Measurements from ENCODE around the gene CELSR2. TPM values are rescaled to one million over a fixed set of nuclear protein-coding genes. Genes with fewer than 3 reads are reported as not detected.

Gene CELSR2
- polyA plus RNA-seq, 3 donors: 0.03 to 0.97 (median 0.04) TPM

DNA sequence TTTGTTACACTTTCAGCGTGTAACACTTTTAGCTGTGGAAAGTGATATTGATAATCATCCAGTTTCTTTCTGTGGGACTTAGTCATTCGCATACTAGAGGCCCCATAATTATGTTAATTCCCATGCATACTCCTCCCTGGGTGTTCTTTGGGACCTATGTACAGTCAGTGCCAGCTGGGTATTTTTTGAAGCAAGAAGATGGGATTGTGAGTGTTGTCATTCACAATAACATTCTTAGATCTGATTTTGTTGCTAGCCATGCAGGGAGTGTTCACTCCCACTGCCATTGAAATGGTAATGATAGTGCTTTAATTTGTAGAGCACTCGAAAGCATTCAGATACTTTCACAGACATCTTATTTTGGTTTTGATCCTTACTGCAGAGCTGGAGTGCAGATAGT, 24.0 kb upstream of the CELSR2 start:
- no peak overlapping the region for H3K27ac Mint-ChIP-seq

DNA sequence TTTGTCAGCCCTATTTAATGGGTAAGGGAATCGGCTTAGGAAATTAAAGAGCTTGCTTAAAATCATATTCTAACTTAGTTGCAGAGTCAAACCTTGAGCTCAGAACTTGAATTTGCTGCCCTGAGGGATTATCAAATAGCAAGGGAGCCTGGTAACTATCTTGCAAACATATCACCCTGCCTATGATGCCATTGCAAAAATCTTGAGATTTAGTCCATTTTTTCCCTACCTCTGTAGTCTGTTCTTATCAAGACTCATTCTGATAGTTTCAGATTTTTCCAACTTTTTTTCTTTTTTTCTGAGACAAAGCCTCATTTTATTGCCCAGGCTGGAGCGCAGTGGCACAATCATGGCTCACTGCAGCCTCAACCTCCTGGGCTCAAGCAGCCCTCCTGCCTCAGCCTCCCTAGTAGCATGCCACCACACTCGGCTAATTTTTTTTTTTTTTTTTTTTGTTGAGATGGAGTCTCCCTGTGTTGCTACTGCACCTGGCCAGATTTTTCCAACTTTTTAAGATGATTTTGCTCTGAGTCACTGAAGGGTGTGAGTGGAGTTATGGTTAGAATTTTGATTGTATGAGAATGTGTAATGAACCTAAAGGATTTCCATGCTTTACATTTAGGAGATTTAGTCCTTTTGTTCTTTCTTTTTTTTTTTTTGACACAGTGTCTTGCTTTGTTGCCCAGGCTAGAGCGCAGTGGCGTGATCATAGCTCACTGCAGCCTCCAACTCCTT, 23.5 kb upstream of the CELSR2 start:
- Histone ChIP-seq H3K9me3 (replicated peaks in 1 of 2; ENCODE audit: control insufficient read depth in 1 of 2, insufficient read depth in 1 of 2, low read length in 2 of 2) (no peaks in the 10 kb centered on the region), H3K4me1 (ENCODE audit: control insufficient read depth in 1 of 2, insufficient read depth in 2 of 2, low read length in 2 of 2) (no peaks in the 10 kb centered on the region), H3K9ac (ENCODE audit: insufficient read depth, low read length, poor library complexity, severe bottlenecking) (no peak overlapping the region), H3K27me3 (ENCODE audit: control insufficient read depth in 2 of 2, insufficient read depth in 2 of 2, low read length in 2 of 2) (no peaks in the 10 kb centered on the region), H3K27ac (ENCODE audit: low read depth in 1 of 2, low read length in 2 of 2) (no peak overlapping the region), H4K20me1 (ENCODE audit: insufficient read depth, low read length) (peaks cover 74% of the 10 kb centered on the region), H3K4me2 (replicated peaks; ENCODE audit: extremely low read depth, low read length, poor library complexity, severe bottlenecking) (no peak overlapping the region), H3K4me3 (replicated peaks in 1 of 3; ENCODE audit: low read depth in 2 of 3, low read length in 3 of 3) (no peak overlapping the region), H2AFZ (ENCODE audit: insufficient read depth, low read depth, low read length, poor library complexity, severe bottlenecking) (no peak overlapping the region), H3K79me2 (ENCODE audit: insufficient read depth, low read length) (peaks cover 25% of the 10 kb centered on the region), H3K36me3 (replicated peaks in 1 of 2; ENCODE audit: control insufficient read depth in 1 of 2, insufficient read depth in 2 of 2, low read length in 2 of 2) (peaks cover 55 to 90% of the 10 kb centered on the region in 2 donors)
- no peaks in the 10 kb centered on the region for H3K4me1 Mint-ChIP-seq
- H3K36me3 Mint-ChIP-seq: peaks cover 64 to 78% of the 10 kb centered on the region in 2 donors
- H3K27ac Mint-ChIP-seq: no peak overlapping the region
- 100% methylated on average over 2 of the region's 5 CpGs for WGBS (ENCODE audit: insufficient coverage)
- H3K4me3 Mint-ChIP-seq: no peak overlapping the region
- TF ChIP-seq CTCF (IDR thresholded peaks at IDR 0.05): no peak
- intact Hi-C loops (cut with micrococcal nuclease): no loop called here
- DNase-seq: no peak
- peaks cover 0 to 1% (median 0%) of the 10 kb centered on the region in 3 donors for H3K27me3 Mint-ChIP-seq (ENCODE audit: low read depth in 3 of 3)
- H3K9me3 Mint-ChIP-seq: no peaks in the 10 kb centered on the region

More for the DNA sequence above, 24.0 kb upstream of the CELSR2 start:
- Mint-ChIP-seq H3K9me3 (no peaks in the 10 kb centered on the region), H3K4me1 (no peaks in the 10 kb centered on the region), H3K36me3 (peaks cover 64 to 75% of the 10 kb centered on the region in 2 donors), H3K4me3 (no peak overlapping the region), H3K27me3 (ENCODE audit: low read depth in 3 of 3) (peaks cover 0 to 1% (median 0%) of the 10 kb centered on the region in 3 donors)
- H2AFZ ChIP-seq (ENCODE audit: insufficient read depth, low read depth, low read length, poor library complexity, severe bottlenecking): no peak overlapping the region
- intact Hi-C loops (cut with micrococcal nuclease): no loop called here
- H3K27ac ChIP-seq (ENCODE audit: low read depth in 1 of 2, low read length in 2 of 2): no peak overlapping the region
- no peak overlapping the region for H3K4me2 ChIP-seq (replicated peaks; ENCODE audit: extremely low read depth, low read length, poor library complexity, severe bottlenecking)
- peaks cover 31% of the 10 kb centered on the region for H3K79me2 ChIP-seq (ENCODE audit: insufficient read depth, low read length)
- peaks cover 50 to 87% of the 10 kb centered on the region in 2 donors for H3K36me3 ChIP-seq (replicated peaks in 1 of 2; ENCODE audit: control insufficient read depth in 1 of 2, insufficient read depth in 2 of 2, low read length in 2 of 2)
- no peaks in the 10 kb centered on the region for H3K9me3 ChIP-seq (replicated peaks in 1 of 2; ENCODE audit: control insufficient read depth in 1 of 2, insufficient read depth in 1 of 2, low read length in 2 of 2)
- H3K4me3 ChIP-seq (replicated peaks in 1 of 3; ENCODE audit: low read depth in 2 of 3, low read length in 3 of 3): no peak overlapping the region
- WGBS (ENCODE audit: insufficient coverage): no CpG with 5 or more reads among the region's 3 CpGs
- no peaks in the 10 kb centered on the region for H3K4me1 ChIP-seq (ENCODE audit: control insufficient read depth in 1 of 2, insufficient read depth in 2 of 2, low read length in 2 of 2)
- DNase-seq: no peak
- H3K27me3 ChIP-seq (ENCODE audit: control insufficient read depth in 2 of 2, insufficient read depth in 2 of 2, low read length in 2 of 2): no peaks in the 10 kb centered on the region
- H4K20me1 ChIP-seq (ENCODE audit: insufficient read depth, low read length): peaks cover 80% of the 10 kb centered on the region
- no peak for TF ChIP-seq CTCF (IDR thresholded peaks at IDR 0.05)
- H3K9ac ChIP-seq (ENCODE audit: insufficient read depth, low read length, poor library complexity, severe bottlenecking): no peak overlapping the region

All from CD14-positive monocyte (primary cell).